ENCODE measurements around the gene DSTN. TPM values are rescaled to one million over a fixed set of nuclear protein-coding genes. Genes with fewer than 3 reads are reported as not detected.

DSTN gene
- total and polyA plus RNA-seq, 2 donors (not counting 3 experiments of a cell fraction or from before 2014, with no cell fraction given), result 66.1 to 300 TPM

DNA sequence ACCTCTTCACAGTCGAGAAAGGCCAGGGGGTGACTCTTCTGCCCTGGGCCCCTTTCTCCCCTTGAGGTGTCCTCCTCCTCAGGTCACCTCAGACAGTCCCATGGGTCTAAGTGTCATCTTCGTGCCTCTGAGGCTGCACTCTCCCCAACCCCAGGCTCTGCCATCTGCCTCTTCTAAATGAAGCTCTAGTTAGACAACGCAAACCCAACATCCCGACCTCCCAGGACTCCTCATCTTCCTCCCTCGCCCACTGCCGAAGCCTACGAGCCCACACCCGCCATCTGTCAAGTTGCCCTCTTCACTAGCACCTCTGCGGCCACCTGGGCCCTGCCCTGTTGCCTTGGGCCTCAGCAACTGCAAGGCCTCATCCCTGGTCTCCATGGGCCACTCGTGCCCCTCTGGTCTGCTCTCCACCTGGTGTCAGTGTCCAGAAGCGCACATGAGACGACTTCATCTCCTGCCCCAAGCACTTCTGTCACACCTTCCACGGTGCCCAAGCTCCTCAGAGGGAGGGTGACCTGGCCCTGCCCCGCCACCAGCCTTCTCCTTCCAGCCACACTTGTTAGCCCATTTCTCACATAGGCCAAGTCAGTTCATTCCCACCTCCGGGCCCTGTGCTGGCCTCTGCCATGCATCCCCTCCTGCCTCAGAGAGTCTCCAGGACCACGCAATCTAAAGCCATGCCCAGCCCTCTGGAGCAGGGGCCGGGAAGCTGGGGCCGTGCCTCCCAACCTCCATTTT lies 58.4 kb downstream of the DSTN start:
- ChIA-PET POLR2A (no interaction called here), CTCF (interaction anchor here (0.9 to 1.3 kb wide), 3 partner anchors 91 to 309 kb away, joined by 3 to 4 read pairs (median 3); no protein-coding TSS in a partner anchor)
- no peak for FAIRE-seq
- Histone ChIP-seq H3K27ac (ENCODE audit: insufficient read depth, low read depth, low read length) (no peak overlapping the region), H3K4me3 (replicated peaks in 1 of 3; ENCODE audit: insufficient read depth in 1 of 3, low read depth in 1 of 3, low read length in 3 of 3) (no peak overlapping the region), H3K9me1 (replicated peaks; ENCODE audit: control insufficient read depth, extremely low read depth, insufficient read depth, low read length) (no peaks in the 10 kb centered on the region), H4K20me1 (replicated peaks; ENCODE audit: control insufficient read depth, extremely low read depth, insufficient read depth, low read length) (no peaks in the 10 kb centered on the region), H3K27me3 (ENCODE audit: control insufficient read depth in 2 of 2, insufficient read depth in 2 of 2, low read length in 2 of 2) (no peaks in the 10 kb centered on the region), H3K9me3 (replicated peaks; ENCODE audit: control insufficient read depth, insufficient read depth, low read length) (no peaks in the 10 kb centered on the region), H2AFZ (ENCODE audit: low read depth, low read length) (no peak overlapping the region), H3K4me2 (ENCODE audit: insufficient read depth, low read length) (no peak overlapping the region), H3K4me1 (ENCODE audit: control insufficient read depth, extremely low read depth, insufficient read depth, low read length) (no peaks in the 10 kb centered on the region), H3K36me3 (ENCODE audit: control insufficient read depth in 2 of 2, extremely low read depth in 1 of 2, insufficient read depth in 2 of 2, low read length in 2 of 2) (peaks cover 11 to 92% of the 10 kb centered on the region in 2 experiments), H3K79me2 (ENCODE audit: control insufficient read depth, insufficient read depth, low read length) (no peaks in the 10 kb centered on the region), H3K9ac (replicated peaks; ENCODE audit: extremely low read depth, insufficient read depth, low read length) (no peak overlapping the region)
- DNase-seq (ENCODE audit: low read depth, low spot score), result no peak
- no TSS peak for BruUV-seq (replicated peaks)
- intact Hi-C loops (cut with micrococcal nuclease), result no loop called here
- dilution Hi-C loops (cut with MboI; ENCODE audit: extremely low pct_ligation_motif_present, low sequenced_read_pairs), result no loop called here
- no peak for TF ChIP-seq POLR2AphosphoS5 (IDR thresholded peaks at IDR 0.05; ENCODE audit: insufficient read depth, low read depth, low read length)
- no peak for TF ChIP-seq GATA2 (IDR thresholded peaks at IDR 0.05; ENCODE audit: insufficient read depth, insufficient read length, low read depth, low read length)
- TF ChIP-seq MYC (IDR thresholded peaks at IDR 0.05; ENCODE audit: low read depth, low read length), result no peak
- no peak for TF ChIP-seq MAX (IDR thresholded peaks at IDR 0.05; ENCODE audit: insufficient read depth, insufficient read length)
- no peak for TF ChIP-seq POLR2A (IDR thresholded peaks at IDR 0.05; ENCODE audit: low read depth, low read length)
- TF ChIP-seq CTCF (IDR thresholded peaks at IDR 0.05; ENCODE audit: extremely low read depth in 1 of 2, insufficient read depth in 1 of 2, low read depth in 1 of 2, low read length in 2 of 2), result peak in 1 of 2 donors; percentile 7
- TF ChIP-seq EZH2 (IDR thresholded peaks at IDR 0.05; ENCODE audit: borderline replicate concordance, low read depth, low read length, severe bottlenecking), result no peak

Data from endothelial cell of umbilical vein (primary cell).